B cell (primary cell): ENCODE measurements around the gene NAXE. TPM values are rescaled to one million over a fixed set of nuclear protein-coding genes. Genes with fewer than 3 reads are reported as not detected.

Experiments used
- ATAC-seq: fragments of 200-7000 bp; cut with Tn5 transposase; one replicate; pipeline ENCODE4 v1.10.0; 2021; ENCODE audit warnings: low read depth, mild to moderate bottlenecking, moderate number of reproducible peaks, moderate library complexity
- CTCF ChIA-PET: fragments of 350-600 bp; sonication (Branson Sonifier 250); formaldehyde crosslinking; loops from one replicate; lab custom pipeline; 2021; ENCODE audit warnings: antibody characterized with exemption, inconsistent platforms; lab: Charles Lee
- POLR2A ChIA-PET: fragments of 350-600 bp; sonication (Branson Sonifier 250); formaldehyde crosslinking; loops from one replicate; lab custom pipeline; 2021; ENCODE audit warnings: antibody characterized with exemption; lab: Charles Lee
- DNase-seq: peaks from one replicate; pipeline ENCODE4 v3.0.0; 2013
- H2AFZ ChIP-seq: 2 replicates; pipeline ENCODE4 v1.6.1; 2012; ENCODE audit warnings: mild to moderate bottlenecking, low read depth, low read length; ENCODE audit not compliant: insufficient read depth, poor library complexity, severe bottlenecking
- H3K27ac ChIP-seq, 2 donors: 1 replicate in 1 of 2; 2 replicates in 1 of 2; pipeline ENCODE4 v1.5.1; 2012 to 2013; ENCODE audit warnings: low read length in 2 of 2, mild to moderate bottlenecking in 2 of 2, moderate library complexity in 1 of 2
- H3K27me3 ChIP-seq, 4 experiments: fragments of 200-600 bp in 1 of 4; sonication (generic) in 1 of 4; replicated peaks in 1 of 4; 1 replicate in 2 of 4; 2 replicates in 2 of 4; pipeline versions ENCODE4 v1.6.1 to v1.7.0; 2013 to 2016; ENCODE audit warnings: low read length in 3 of 4, mild to moderate bottlenecking in 2 of 4, mixed read lengths in 1 of 4, moderate library complexity in 1 of 4; ENCODE audit not compliant: insufficient read depth in 4 of 4, control insufficient read depth in 3 of 4; ENCODE audit errors: control extremely low read depth in 1 of 4
- H3K36me3 ChIP-seq, 2 experiments: replicated peaks in 1 of 2; 1 replicate in 1 of 2; 2 replicates in 1 of 2; pipeline versions ENCODE4 v1.6.1 to v1.7.1; 2013; ENCODE audit warnings: low read length in 1 of 2; ENCODE audit not compliant: insufficient read depth in 2 of 2, control insufficient read depth in 1 of 2; ENCODE audit errors: control extremely low read depth in 1 of 2, extremely low read depth in 1 of 2
- H3K4me1 ChIP-seq, 2 donors: fragments of 200-600 bp in 1 of 2; sonication (generic) in 1 of 2; 1 replicate in 1 of 2; 2 replicates in 1 of 2; pipeline versions ENCODE4 v1.5.1 to v1.6.1; 2013 to 2017; ENCODE audit warnings: low read length in 2 of 2; ENCODE audit not compliant: control insufficient read depth in 2 of 2, insufficient read depth in 2 of 2
- H3K4me2 ChIP-seq: replicated peaks from 2 replicates; pipeline ENCODE3; 2012; ENCODE audit warnings: mild to moderate bottlenecking, low read depth, low read length; ENCODE audit not compliant: poor library complexity, severe bottlenecking
- H3K4me3 ChIP-seq, 5 experiments: fragments of 200-600 bp in 1 of 5; sonication (generic) in 1 of 5; 1 replicate in 3 of 5; 2 replicates in 2 of 5; pipeline versions ENCODE4 v1.5.1 to v1.7.0; 2011 to 2016; ENCODE audit warnings: low read length in 4 of 5, mild to moderate bottlenecking in 4 of 5, low read depth in 2 of 5, control low read depth in 1 of 5, moderate library complexity in 1 of 5; ENCODE audit not compliant: insufficient read depth in 1 of 5; ENCODE audit errors: control extremely low read depth in 1 of 5, extremely low read depth in 1 of 5
- H3K79me2 ChIP-seq: fragments of 200-600 bp; sonication (generic); one replicate; pipeline ENCODE4 v1.6.0; 2016; ENCODE audit warnings: low read length; ENCODE audit not compliant: control insufficient read depth, insufficient read depth
- H3K9ac ChIP-seq: fragments of 200-600 bp; sonication (generic); 2 replicates; pipeline ENCODE4 v1.6.1; 2017; ENCODE audit warnings: mild to moderate bottlenecking, low read length, moderate library complexity
- H3K9me3 ChIP-seq, 3 donors: one replicate each; pipeline versions ENCODE4 v1.6.1 to v1.7.1; 2013; ENCODE audit warnings: low read length in 2 of 3; ENCODE audit not compliant: control insufficient read depth in 2 of 3, insufficient read depth in 1 of 3; ENCODE audit errors: control extremely low read depth in 1 of 3
- H4K20me1 ChIP-seq: 2 replicates; pipeline ENCODE4 v1.6.0; 2012; ENCODE audit warnings: mild to moderate bottlenecking, low read length; ENCODE audit not compliant: insufficient read depth, control insufficient read depth, poor library complexity, severe bottlenecking
- H3K27ac Mint-ChIP-seq: one replicate; pipeline ENCODE4 v1.8.0; 2021; ENCODE audit warnings: mixed read lengths
- H3K27me3 Mint-ChIP-seq: one replicate; pipeline ENCODE4 v1.8.0; 2021; ENCODE audit warnings: mixed read lengths
- H3K4me1 Mint-ChIP-seq: one replicate; pipeline ENCODE4 v1.8.0; 2021; ENCODE audit warnings: mixed read lengths
- H3K4me3 Mint-ChIP-seq: one replicate; pipeline ENCODE4 v1.8.0; 2021; ENCODE audit warnings: mixed read lengths
- H3K9me3 Mint-ChIP-seq: one replicate; pipeline ENCODE4 v1.8.0; 2022; ENCODE audit warnings: mixed read lengths; ENCODE audit not compliant: insufficient read depth
- EZH2 ChIP-seq: IDR thresholded peaks from 2 replicates; pipeline ENCODE4 v1.6.1; 2012; ENCODE audit warnings: borderline replicate concordance, low read depth, mild to moderate bottlenecking, moderate library complexity, low read length; ENCODE audit not compliant: insufficient read depth, poor library complexity, severe bottlenecking
- WGBS: methylation state at CpG from one replicate; pipeline ENCODE4 v1.1.5; 2013; ENCODE audit warnings: missing lambda C conversion rate; ENCODE audit not compliant: insufficient coverage; 5-methylcytosine and 5-hydroxymethylcytosine counted together
- intact Hi-C: fragments of 100-400 bp; cut with micrococcal nuclease; formaldehyde crosslinking; loops from one replicate; pipeline ENCODE4 v1.10.0; 2022
- polyA plus RNA-seq: library from polyadenylated mRNA; depleted of rRNA; stranded (reverse); fragments of >200 nt; gene quantifications from 2 replicates; pipeline ENCODE4 v1.2.3, GENCODE V29; 2012
- total RNA-seq, 2 donors: library from RNA; stranded (reverse); fragments of 120-200 nt in 1 of 2; gene quantifications; 1 replicate in 1 of 2; 2 replicates in 1 of 2; pipeline versions ENCODE4 v1.2.3 to v1.2.4, GENCODE V29; 2013 to 2022
- TF ChIP-seq, protein P1 (sequence below): fragments of 200-600 bp; IDR thresholded peaks from one replicate; pipeline ENCODE4 v1.8.0; 2022; ENCODE audit warnings: antibody characterized with exemption, mild to moderate bottlenecking

NAXE gene
- total and polyA plus RNA-seq, 2 donors (not counting 1 experiment from before 2014, with no cell fraction given) = 42.8 to 59.7 TPM

DNA sequence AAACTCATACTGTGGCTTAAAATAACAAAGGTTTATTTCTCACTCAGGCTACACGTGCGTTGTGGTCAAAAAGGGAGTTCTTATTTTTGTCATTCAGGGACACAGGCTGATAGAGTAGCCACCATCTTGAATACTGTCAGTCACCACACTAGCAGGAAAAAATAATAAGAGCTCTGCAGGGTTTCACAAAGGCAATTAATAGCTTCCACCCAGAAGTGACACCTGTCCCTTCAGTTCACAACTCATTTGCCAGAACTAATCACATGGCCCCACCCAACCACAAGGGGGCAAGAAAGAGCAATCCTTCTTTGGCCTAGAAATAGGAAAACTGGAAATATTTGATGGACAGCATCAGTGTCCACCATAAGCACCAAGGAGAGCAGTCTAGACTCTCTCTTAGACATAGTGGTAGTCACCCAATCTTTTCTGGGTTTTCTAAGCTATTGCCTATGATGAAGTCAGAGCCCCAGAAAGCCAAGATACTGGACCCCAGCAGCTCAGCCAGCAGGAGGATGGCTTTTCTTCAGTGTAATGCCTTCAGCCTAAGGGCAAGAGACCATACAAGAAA lies 35.8 kb downstream of the NAXE start:
- H3K9ac ChIP-seq = no peak overlapping the region
- Mint-ChIP-seq H3K27me3 (peaks cover 53% of the 10 kb centered on the region), H3K4me3 (no peak overlapping the region), H3K4me1 (peaks cover 15% of the 10 kb centered on the region), H3K9me3 (no peaks in the 10 kb centered on the region), H3K27ac (peak overlapping the region; percentile 37)
- H3K36me3 ChIP-seq = no peaks in the 10 kb centered on the region
- H3K27me3 ChIP-seq = peaks cover 2 to 62% (median 31%) of the 10 kb centered on the region in 4 experiments
- ChIA-PET POLR2A (interaction anchor here (0.5 to 0.7 kb wide), 3 partner anchors 27 to 173 kb away, joined by 4 to 8 read pairs (median 7); no protein-coding TSS in a partner anchor), CTCF (interaction anchor here (0.5 to 12.9 kb wide), 28 partner anchors 9 to 788 kb away, joined by 3 to 173 read pairs (median 4); partner anchors contain the start of genes BCAN, CRABP2, MEF2D and NAXE)
- H3K27ac ChIP-seq = no peak overlapping the region
- 42% methylated on average over 2 of the region's 2 CpGs for WGBS
- H2AFZ ChIP-seq = no peak overlapping the region
- H3K4me3 ChIP-seq = no peak overlapping the region
- TF ChIP-seq, protein P1, sequence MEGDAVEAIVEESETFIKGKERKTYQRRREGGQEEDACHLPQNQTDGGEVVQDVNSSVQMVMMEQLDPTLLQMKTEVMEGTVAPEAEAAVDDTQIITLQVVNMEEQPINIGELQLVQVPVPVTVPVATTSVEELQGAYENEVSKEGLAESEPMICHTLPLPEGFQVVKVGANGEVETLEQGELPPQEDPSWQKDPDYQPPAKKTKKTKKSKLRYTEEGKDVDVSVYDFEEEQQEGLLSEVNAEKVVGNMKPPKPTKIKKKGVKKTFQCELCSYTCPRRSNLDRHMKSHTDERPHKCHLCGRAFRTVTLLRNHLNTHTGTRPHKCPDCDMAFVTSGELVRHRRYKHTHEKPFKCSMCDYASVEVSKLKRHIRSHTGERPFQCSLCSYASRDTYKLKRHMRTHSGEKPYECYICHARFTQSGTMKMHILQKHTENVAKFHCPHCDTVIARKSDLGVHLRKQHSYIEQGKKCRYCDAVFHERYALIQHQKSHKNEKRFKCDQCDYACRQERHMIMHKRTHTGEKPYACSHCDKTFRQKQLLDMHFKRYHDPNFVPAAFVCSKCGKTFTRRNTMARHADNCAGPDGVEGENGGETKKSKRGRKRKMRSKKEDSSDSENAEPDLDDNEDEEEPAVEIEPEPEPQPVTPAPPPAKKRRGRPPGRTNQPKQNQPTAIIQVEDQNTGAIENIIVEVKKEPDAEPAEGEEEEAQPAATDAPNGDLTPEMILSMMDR = peak; percentile 71
- no peak for TF ChIP-seq EZH2
- DNase-seq (peak; percentile 68), ATAC-seq (no peak)
- peaks cover 0 to 6% (median 4%) of the 10 kb centered on the region in 3 donors for H3K9me3 ChIP-seq
- no peaks in the 10 kb centered on the region for H3K79me2 ChIP-seq
- H3K4me2 ChIP-seq = no peak overlapping the region
- H3K4me1 ChIP-seq = peaks cover 22 to 26% of the 10 kb centered on the region in 2 donors
- intact Hi-C loops = loop anchor here (2.0 kb wide), 1 partner anchor 97 kb away; no protein-coding TSS in a partner anchor
- no peaks in the 10 kb centered on the region for H4K20me1 ChIP-seq

- no peak overlapping the region for H3K4me3 ChIP-seq
- Mint-ChIP-seq H3K4me1 (peaks cover 9% of the 10 kb centered on the region), H3K4me3 (no peak overlapping the region), H3K9me3 (no peaks in the 10 kb centered on the region), H3K27ac (no peak overlapping the region), H3K27me3 (peaks cover 59% of the 10 kb centered on the region)
- 66% methylated on average over 4 of the region's 8 CpGs for WGBS
- H3K9me3 ChIP-seq = peaks cover 0 to 4% (median 0%) of the 10 kb centered on the region in 3 donors
- intact Hi-C loops = no loop called here
- no peaks in the 10 kb centered on the region for H3K36me3 ChIP-seq
- no peak overlapping the region for H3K4me2 ChIP-seq
- H3K27ac ChIP-seq = no peak overlapping the region
- H3K79me2 ChIP-seq = no peaks in the 10 kb centered on the region
- POLR2A ChIA-PET = no interaction called here
- H4K20me1 ChIP-seq = no peaks in the 10 kb centered on the region
- ATAC-seq = no peak
- no peak overlapping the region for H2AFZ ChIP-seq
- H3K4me1 ChIP-seq = peaks cover 12 to 14% of the 10 kb centered on the region in 2 donors
- peaks cover 2 to 48% (median 27%) of the 10 kb centered on the region in 4 experiments for H3K27me3 ChIP-seq
- TF ChIP-seq, protein P1 = no peak
- no peak for TF ChIP-seq EZH2
- no peak overlapping the region for H3K9ac ChIP-seq
- DNase-seq = no peak
- CTCF ChIA-PET = interaction anchor here (0.7 to 12.9 kb wide), 3 partner anchors 10 to 260 kb away, joined by 4 to 173 read pairs (median 6); partner anchors contain the start of gene HAPLN2
These were observed 38.4 kb downstream of the NAXE start for GRCh38 chr1:156629823-156630449.
